GM21723 (cell line): ENCODE data around the gene POLA1.

Experiments used
- ATAC-seq: cut with Tn5 transposase; IDR thresholded peaks from one replicate; pipeline ENCODE4 v1.9.1; 2021; ENCODE audit warnings: mild to moderate bottlenecking, moderate library complexity; ENCODE audit not compliant: unreplicated experiment

POLA1 gene

GRCh38 chrX:24956828-24957227, 263.1 kb downstream of the POLA1 start:
- no peak for ATAC-seq

- no peak for ATAC-seq
Observed at GRCh38 chrX:24961809-24962208, 268.1 kb downstream of the POLA1 start.

DNA sequence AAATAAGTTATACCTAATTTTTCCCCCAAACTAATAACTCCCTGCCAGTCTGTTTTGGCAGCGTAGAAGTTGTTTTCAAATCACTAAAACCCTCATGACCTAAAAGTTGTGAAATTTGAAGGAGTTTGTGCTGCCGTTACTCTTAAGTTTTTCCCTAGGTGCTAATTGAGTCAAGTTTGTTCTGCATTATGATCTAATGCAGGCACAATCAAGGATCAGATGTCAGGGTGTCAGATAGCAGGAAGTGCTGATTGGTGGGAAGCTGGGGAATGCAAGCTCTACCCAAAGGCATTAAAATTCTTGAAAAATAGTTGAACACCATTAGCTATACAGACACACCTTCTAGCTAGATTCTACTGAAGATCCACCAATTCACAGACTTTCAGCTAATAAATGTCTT, 270.1 kb downstream of the POLA1 start:
- no peak for ATAC-seq

- no peak for ATAC-seq
Observed at GRCh38 chrX:24965372-24965771, 271.7 kb downstream of the POLA1 start.

DNA sequence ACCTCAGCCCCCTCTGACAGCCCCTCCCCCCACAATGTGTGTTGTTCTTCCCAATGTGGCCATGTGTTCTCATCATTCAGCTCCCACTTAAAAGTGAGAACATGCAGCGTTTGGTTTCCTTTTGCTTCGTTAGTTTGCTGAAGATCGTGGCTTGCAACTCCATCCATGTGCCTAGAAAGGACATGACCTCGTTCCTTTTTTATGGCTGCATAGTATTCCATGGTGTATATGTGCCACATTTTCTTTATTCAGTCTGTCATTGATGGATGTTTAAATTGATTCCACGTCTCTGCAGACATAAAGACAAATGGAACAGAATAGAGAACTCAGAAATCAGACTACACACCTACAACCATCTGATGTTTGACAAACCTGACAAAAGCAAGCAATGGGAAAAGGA, 276.1 kb downstream of the POLA1 start:
- ATAC-seq, result no peak

DNA sequence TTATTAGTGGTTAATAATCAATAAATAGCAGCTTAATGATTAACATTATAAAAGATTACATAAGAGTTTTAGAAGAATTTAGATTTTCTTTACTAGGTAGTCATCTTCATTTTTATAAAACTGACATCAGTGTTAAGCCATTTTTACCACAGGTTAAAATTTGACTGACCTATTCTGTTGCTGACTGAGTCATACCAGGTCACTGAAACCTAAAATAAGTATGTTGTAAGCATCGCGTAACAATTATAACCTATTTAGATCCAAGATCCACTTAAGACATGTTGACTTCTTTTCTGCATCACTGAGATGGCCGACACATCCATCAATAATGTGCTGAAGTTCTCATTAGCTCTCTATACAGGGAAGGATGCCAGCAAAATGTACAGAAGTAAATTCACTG, 285.4 kb downstream of the POLA1 start:
- ATAC-seq, result no peak

DNA sequence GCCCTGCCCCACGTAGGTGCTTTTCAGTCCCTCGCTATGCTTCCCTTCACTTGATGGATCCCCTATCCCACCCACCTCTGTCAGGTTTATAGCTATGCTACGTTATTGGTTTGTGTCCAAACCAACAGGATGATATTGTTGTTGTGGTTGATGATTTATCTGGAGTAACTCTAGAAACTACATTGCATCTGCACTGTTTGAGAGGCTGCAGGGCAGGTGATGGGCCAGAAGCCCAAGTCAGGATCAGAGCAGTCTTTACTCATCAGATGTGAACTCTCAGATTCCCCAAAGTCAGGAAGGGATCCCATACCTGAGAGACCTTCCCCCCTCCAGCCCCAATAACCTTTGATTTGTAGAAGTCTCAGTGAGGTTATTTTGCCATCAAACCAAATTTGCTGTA, 287.3 kb downstream of the POLA1 start:
- no peak for ATAC-seq

- no peak for ATAC-seq
Observed at GRCh38 chrX:24982306-24982965, 288.7 kb downstream of the POLA1 start.

- no peak for ATAC-seq
Observed at GRCh38 chrX:24983931-24984330, 290.2 kb downstream of the POLA1 start.

DNA sequence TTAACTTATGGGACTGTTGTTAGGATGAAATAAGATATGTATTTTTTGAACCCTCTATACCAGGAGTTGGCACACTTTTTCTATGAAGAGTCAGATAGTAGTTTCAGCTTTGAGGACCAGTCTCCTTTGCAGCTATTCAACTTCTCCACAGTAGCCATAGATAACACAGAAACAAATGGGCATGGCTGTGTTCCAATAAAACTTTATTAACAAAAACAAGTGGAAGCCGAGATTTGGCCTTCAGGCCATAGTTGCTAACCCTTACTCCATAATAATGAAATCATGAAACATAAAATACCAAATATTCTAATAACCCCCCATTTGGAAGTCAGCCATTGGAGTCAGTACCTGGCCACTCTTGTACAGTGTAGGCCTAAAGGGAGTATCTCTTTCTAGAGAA, 291.4 kb downstream of the POLA1 start:
- no peak for ATAC-seq

GRCh38 chrX:24987731-24988130, 294.0 kb downstream of the POLA1 start:
- ATAC-seq, result no peak

- ATAC-seq, result no peak
Observed at GRCh38 chrX:24988314-24988713, 294.6 kb downstream of the POLA1 start.

DNA sequence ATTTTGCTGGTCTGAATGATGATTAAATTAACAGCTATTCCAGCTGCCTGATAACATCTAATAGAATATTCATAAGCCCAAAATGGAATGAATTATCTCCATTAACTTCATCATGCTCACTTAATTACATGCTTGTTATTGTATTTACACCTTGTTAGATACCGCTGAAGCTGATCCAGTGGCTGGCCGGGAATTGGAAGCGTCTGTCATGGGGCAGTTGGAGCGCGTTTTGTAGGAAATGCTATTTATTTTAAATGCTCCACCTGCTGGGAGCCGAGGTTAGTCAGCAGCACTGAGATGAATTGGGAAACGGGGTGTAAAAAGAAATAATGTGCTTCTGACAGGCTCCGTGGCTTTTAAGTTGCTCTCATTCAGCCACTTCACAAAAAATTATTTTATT, 296.8 kb downstream of the POLA1 start:
- ATAC-seq, result no peak

- no peak for ATAC-seq
Observed at GRCh38 chrX:24993879-24994278, 300.2 kb downstream of the POLA1 start.

GRCh38 chrX:24996096-24996709, 302.5 kb downstream of the POLA1 start:
- ATAC-seq, result no peak

DNA sequence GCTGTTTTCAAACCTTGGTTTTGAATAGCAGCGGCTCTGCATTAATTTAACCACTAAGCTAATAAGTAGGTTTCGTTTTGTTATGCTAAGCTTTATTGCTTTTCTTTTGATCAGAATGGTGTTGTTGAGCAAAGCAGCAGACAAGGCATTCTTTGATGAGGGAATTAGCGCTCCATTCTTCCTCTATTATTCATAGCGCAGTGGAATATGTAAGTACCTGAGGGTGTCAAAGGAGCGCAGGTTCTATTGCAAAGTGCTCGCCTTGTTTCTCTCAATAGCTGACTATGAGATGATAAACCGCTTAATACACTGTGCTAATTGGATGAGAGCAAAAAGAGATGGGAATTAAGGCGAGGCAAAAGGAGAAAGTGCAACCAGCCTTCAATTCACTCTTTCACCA, 305.8 kb downstream of the POLA1 start:
- ATAC-seq, result no peak

DNA sequence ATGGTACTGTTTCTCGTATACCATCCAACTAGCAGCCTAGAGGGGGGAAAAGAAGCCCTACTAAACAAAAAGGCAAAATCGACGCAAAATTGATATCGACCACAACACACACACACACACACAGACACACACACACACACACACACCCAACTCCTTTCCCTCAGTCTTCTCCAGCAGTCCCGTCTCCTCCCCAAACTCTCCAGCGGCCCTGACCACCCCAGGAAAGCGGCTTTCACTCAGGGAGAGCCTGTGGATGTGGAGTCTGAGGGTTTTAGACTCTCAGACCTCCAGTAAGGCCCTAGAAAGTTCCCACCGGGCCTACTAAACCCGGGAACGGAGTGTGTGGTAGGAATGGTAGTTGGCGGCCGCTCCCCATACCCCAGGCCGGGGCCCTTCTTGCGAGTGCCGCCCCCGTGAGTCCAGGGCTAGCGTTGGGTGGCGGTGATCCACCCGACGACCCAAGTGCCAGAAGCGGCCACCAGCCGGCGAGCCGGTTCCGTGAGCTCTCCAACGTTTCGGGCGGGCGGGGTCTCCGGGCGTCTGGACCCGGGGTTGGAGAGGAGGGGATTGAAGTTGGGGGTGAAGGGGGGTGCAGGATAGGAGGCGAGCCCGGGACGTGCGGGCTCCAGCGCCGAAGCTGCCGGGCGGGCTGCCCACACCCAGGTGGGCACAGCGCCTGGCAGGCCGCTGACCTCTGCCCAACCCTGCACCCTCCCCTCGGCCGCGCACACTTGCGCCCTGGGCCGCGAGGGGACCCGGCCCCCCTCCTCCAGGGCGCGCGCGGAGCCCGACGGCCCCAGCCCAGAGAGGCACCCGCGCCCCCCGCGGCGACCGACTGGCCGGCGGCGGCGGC, 308.3 kb downstream of the POLA1 start:
- ATAC-seq, result no peak

DNA sequence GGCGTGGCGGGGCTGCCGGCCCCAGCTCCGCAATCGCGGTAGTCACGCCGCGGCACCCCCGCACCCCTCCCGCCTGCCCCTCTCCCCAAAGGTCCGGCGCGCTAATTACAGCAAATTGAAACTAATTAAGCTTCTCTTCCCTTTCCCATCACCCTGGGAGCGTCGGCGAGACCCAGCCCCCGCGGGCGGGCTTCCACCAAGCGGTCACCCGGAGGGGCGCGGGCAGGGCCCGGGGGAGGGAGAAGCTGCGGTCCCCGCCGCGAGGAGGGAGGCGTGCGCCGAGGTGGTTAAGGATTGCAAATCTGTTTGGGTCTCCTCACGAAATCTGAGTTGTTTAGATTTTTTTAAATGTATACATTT, 308.9 kb downstream of the POLA1 start:
- no peak for ATAC-seq

GRCh38 chrX:25003066-25003849, 309.5 kb downstream of the POLA1 start:
- peak; percentile 62 for ATAC-seq

DNA sequence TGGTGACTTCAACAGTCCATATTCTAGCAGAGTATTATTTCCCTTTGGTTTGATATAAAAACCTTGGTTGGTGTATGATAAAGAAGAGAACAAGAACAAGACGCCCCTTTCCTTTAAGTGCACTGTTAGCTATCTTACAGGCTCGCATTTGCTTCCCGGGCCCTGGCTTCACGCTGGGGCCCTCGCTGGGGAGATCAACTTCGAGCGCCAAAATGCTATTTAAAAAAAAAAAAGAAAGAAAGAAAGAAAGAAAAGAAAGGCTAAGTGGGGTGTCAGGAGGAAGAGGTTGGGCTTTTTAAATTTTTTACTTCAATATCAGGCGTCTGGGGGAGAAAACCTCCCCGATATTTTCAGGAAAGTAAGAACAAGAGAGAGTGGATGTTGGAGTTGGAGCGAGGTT, 310.3 kb downstream of the POLA1 start:
- no peak for ATAC-seq

GRCh38 chrX:25004485-25005032, 310.8 kb downstream of the POLA1 start:
- ATAC-seq, result no peak
